Left ventricle myocardium inferior (tissue), 1 donor: ENCODE results near the gene GPR50. TPM values are rescaled to one million over a fixed set of nuclear protein-coding genes. Genes with fewer than 3 reads are reported as not detected.
A peak's percentile ranks its signal among the peaks of the same experiment; 100 is the strongest.

Experiments
- DNase-seq: peaks from one replicate; pipeline ENCODE4 v3.0.0-alpha.2; 2020
- H3K27ac ChIP-seq: fragments of 200-600 bp; replicated peaks from 2 replicates; pipeline ENCODE4 v1.8.0; 2021
- H3K27me3 ChIP-seq: fragments of 200-600 bp; 2 replicates; pipeline ENCODE4 v1.8.0; 2021; ENCODE audit warnings: low read depth
- H3K36me3 ChIP-seq: fragments of 200-600 bp; 2 replicates; pipeline ENCODE4 v1.8.0; 2021
- H3K4me1 ChIP-seq: fragments of 200-600 bp; 2 replicates; pipeline ENCODE4 v1.8.0; 2021
- H3K4me3 ChIP-seq: fragments of 200-600 bp; 2 replicates; pipeline ENCODE4 v1.8.0; 2021; ENCODE audit warnings: mild to moderate bottlenecking, moderate library complexity
- H3K9me3 ChIP-seq: fragments of 200-600 bp; replicated peaks from 2 replicates; pipeline ENCODE4 v1.8.0; 2021
- intact Hi-C: fragments of 100-400 bp; cut with micrococcal nuclease; formaldehyde crosslinking; loops from one replicate; pipeline ENCODE4 v1.11.0; 2022
- long read RNA-seq: library from polyadenylated mRNA; unstranded; transcript quantifications from one replicate; pipeline ENCODE4 v2.0.0, GENCODE V29; 2021
- total RNA-seq: library from RNA; stranded (reverse); fragmentation: NEBNext Ultra II Directional; extraction: Animal tissue kit (Norgen Biotek cat#: 25700); gene quantifications from one replicate; pipeline ENCODE4 v1.2.1, GENCODE V29; 2021
- TF ChIP-seq, protein P1 (sequence below): fragments of 200-600 bp; IDR thresholded peaks from 2 replicates; pipeline ENCODE4 v1.8.0; 2021; ENCODE audit warnings: antibody characterized with exemption, mild to moderate bottlenecking, borderline replicate concordance
- donor health status: DM: no; HTN: yes; CAD: no; lungs with severe emphysema.

The GPR50 gene
- not detected for total RNA-seq
- long read RNA-seq, result 0 reads

DNA sequence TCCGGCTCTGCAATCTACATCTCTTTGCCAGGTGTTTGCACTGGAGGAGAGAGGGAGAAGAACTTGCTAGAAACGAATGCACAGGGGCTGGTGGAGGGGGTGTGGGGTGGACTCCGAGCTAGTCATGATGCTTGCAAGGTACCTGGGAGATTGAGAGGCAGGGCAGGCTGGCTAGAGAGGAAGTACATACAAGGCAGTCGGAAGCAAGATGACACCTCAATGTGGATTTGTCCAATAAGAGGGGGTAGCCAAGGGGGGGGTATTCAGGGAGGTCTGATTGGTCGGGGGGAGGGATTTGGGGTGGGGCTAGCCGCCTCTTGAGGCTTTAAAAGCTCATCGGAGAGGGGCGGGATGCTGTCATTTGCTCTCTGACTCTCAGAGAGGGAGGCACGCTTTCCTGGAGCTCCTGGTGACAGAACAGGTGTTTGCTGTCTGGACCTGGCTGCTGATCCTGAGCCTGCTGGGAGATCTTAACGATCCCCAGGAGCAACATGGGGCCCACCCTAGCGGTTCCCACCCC lies at the start of gene GPR50:
Gene GPR50, plus strand, starts transcription at position 354 of the 520 bp plus-strand sequence. Its CDS starts 138 bp downstream, at position 492.
- DNase-seq, result no peak
- Histone ChIP-seq H3K27ac (no peak within 1 kb of the TSS), H3K9me3 (no peaks in the 10 kb centered on the region), H3K4me3 (peak within 1 kb of the TSS; percentile 43), H3K4me1 (no peaks in the 10 kb centered on the region), H3K27me3 (peaks cover 87% of the 10 kb centered on the region), H3K36me3 (no peaks in the 10 kb centered on the region)
- TF ChIP-seq, protein P1, sequence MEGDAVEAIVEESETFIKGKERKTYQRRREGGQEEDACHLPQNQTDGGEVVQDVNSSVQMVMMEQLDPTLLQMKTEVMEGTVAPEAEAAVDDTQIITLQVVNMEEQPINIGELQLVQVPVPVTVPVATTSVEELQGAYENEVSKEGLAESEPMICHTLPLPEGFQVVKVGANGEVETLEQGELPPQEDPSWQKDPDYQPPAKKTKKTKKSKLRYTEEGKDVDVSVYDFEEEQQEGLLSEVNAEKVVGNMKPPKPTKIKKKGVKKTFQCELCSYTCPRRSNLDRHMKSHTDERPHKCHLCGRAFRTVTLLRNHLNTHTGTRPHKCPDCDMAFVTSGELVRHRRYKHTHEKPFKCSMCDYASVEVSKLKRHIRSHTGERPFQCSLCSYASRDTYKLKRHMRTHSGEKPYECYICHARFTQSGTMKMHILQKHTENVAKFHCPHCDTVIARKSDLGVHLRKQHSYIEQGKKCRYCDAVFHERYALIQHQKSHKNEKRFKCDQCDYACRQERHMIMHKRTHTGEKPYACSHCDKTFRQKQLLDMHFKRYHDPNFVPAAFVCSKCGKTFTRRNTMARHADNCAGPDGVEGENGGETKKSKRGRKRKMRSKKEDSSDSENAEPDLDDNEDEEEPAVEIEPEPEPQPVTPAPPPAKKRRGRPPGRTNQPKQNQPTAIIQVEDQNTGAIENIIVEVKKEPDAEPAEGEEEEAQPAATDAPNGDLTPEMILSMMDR, result no peak
- intact Hi-C loops, result no loop called here

DNA sequence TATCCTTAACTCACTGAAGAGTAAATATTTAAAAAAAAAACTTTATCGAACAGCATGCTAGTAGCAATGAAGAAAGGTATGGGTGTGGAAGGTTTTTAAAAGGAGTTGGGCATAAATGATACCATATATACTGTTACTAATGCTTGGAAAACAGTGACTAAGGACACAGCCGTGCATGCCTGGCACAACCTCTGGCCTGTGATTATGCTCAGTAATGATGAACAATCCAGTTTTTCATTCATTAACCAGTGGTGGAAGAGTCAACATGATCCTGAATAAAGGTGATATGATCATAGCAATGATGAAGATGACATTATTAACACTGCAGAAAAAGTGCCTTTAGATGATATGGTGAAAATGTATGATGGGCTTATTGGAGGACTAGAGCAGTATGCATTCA lies 43.9 kb upstream of the GPR50 start:
- TF ChIP-seq, protein P1, result no peak
- no peak overlapping the region for H3K27ac ChIP-seq
- no peak overlapping the region for H3K4me3 ChIP-seq
- H3K27me3 ChIP-seq, result no peaks in the 10 kb centered on the region
- H3K36me3 ChIP-seq, result no peaks in the 10 kb centered on the region
- H3K4me1 ChIP-seq, result no peaks in the 10 kb centered on the region
- H3K9me3 ChIP-seq, result no peaks in the 10 kb centered on the region
- intact Hi-C loops, result no loop called here
- no peak for DNase-seq

DNA sequence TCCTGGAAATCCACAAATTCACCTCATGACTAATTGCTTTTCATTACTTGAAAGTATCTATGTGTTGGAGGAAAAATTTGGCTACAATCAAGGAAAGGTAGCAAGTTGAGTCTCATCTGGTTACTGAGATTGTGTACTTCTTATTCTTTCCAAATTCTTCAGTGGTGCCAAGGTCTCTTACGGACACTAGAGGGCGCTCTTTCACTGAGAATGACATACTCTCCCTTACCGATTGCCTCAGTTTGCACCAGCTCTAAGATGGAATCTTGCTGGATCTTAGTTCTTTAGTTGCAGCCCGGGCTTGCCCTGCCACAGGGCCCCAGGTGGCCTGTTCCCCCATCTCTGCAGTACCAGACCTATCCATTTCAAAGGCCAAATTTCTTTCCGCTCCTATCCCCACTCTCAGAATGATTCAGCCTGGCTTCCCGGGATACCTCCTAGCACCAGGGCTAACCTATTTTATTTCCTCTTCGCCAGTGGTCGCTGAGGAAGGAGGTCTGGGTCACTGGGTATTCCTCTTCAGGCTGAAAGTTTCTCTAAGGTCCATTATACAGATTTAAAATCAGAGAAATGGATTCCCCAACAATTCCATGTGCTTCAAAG lies 24.6 kb upstream of the GPR50 start:
- Histone ChIP-seq H3K9me3 (no peaks in the 10 kb centered on the region), H3K4me1 (no peaks in the 10 kb centered on the region), H3K27me3 (peaks cover 32% of the 10 kb centered on the region), H3K36me3 (no peaks in the 10 kb centered on the region), H3K4me3 (no peak overlapping the region), H3K27ac (no peak overlapping the region)
- TF ChIP-seq, protein P1, result peak; percentile 72
- intact Hi-C loops, result loop anchor here (10.0 kb wide), 1 partner anchor 533 kb away; no protein-coding TSS in a partner anchor
- no peak for DNase-seq

DNA sequence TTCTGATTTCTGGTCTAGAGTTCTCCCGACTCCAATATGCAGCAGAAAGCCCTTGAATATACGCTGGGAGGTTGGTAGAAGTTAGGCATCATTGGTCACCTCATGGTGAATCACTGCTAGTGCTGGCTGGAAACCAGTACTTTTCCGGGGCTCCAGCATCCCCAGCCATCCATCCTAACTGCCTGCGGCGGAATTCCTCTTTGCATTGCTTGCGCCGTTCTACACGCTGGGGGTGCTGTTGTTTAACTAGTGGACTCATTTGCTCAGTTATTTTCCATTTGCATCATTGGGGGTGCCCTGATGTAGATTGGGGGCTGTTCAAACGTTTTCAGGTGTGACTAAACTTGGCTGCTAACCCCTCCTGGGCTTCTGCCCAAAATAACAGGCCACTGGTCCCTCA lies 23.3 kb upstream of the GPR50 start:
- Histone ChIP-seq H3K36me3 (no peaks in the 10 kb centered on the region), H3K27me3 (peaks cover 19% of the 10 kb centered on the region), H3K4me3 (no peak overlapping the region), H3K9me3 (no peaks in the 10 kb centered on the region), H3K4me1 (no peaks in the 10 kb centered on the region), H3K27ac (no peak overlapping the region)
- intact Hi-C loops, result loop anchor here (10.0 kb wide), 1 partner anchor 532 kb away; no protein-coding TSS in a partner anchor
- TF ChIP-seq, protein P1, result peak; percentile 26
- no peak for DNase-seq

DNA sequence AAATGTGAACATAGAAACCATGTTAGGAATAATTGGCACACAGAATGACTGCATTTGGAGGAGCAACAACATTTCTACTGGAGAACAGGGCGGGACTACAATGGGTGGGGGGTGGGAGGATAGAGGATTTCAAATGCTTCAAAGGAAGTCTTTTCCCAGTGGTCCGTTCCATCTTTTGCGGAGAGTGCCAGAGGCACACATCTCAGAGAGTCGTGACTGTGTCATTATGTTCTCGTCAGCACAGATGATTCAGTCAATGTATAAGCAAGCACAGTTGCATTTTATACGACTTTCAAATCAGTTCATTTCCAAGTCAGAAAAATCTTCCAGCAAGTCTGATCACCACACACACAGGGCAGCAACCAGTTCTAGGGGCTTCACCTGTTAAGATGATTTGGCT lies 22.7 kb upstream of the GPR50 start:
- TF ChIP-seq, protein P1, result no peak
- Histone ChIP-seq H3K4me3 (no peak overlapping the region), H3K9me3 (no peaks in the 10 kb centered on the region), H3K27ac (no peak overlapping the region), H3K27me3 (peaks cover 13% of the 10 kb centered on the region), H3K36me3 (no peaks in the 10 kb centered on the region), H3K4me1 (no peaks in the 10 kb centered on the region)
- no peak for DNase-seq
- intact Hi-C loops, result loop anchor here (10.0 kb wide), 1 partner anchor 531 kb away; no protein-coding TSS in a partner anchor
